Stimulated activated CD8-positive, alpha-beta memory T cell treated with anti-CD3 and anti-CD28 coated beads, Interleukin-4, amount 100 ng/mL, for 48 hours (primary cell): ENCODE data around the gene UTS2R.
A peak's percentile ranks its signal among the peaks of the same experiment; 100 is the strongest.
"Not testable (repeated sequence)": the region's sequence is repeated elsewhere in the genome, so short reads cannot be mapped to it uniquely, and the experiment has no call there.

Source experiments
- DNase-seq: peaks from one replicate; pipeline ENCODE4 v3.0.0-alpha.2; 2020

The UTS2R gene

GRCh38 chr17:82355770-82356427 lies 15.7 kb upstream of the UTS2R start:
- no peak for DNase-seq

GRCh38 chr17:82356845-82357355 lies 14.7 kb upstream of the UTS2R start:
- no peak for DNase-seq

GRCh38 chr17:82357394-82357793 lies 14.2 kb upstream of the UTS2R start:
- DNase-seq = no peak

GRCh38 chr17:82358465-82359350 lies 12.9 kb upstream of the UTS2R start, which contains the start of gene TEX19:
TEX19 (plus strand) TSS chr17:82359247; CDS start chr17:82362151, 2,904 bp downstream.
- no peak for DNase-seq

- not testable (repeated sequence) for DNase-seq
These were observed 12.0 kb upstream of the UTS2R start for GRCh38 chr17:82359451-82360074.

GRCh38 chr17:82361885-82362633 lies 9.5 kb upstream of the UTS2R start:
- DNase-seq = no peak

- DNase-seq = no peak
These were observed 5.8 kb upstream of the UTS2R start for GRCh38 chr17:82365606-82366295.

- no peak for DNase-seq
These were observed 4.8 kb upstream of the UTS2R start for GRCh38 chr17:82366749-82367148.

GRCh38 chr17:82367724-82368524 lies 3.6 kb upstream of the UTS2R start:
- DNase-seq = no peak

- DNase-seq = no peak
These were observed 2.4 kb upstream of the UTS2R start for GRCh38 chr17:82369211-82369610.

- peak; percentile 43 for DNase-seq
These were observed 863 bp upstream of the UTS2R start for GRCh38 chr17:82370471-82371332.

- no peak for DNase-seq
These were observed 895 bp downstream of the UTS2R start for GRCh38 chr17:82372249-82373071.

- DNase-seq = not testable (repeated sequence)
These were observed 1.5 kb downstream of the UTS2R start for GRCh38 chr17:82373072-82373452.

- no peak for DNase-seq
These were observed 2.4 kb downstream of the UTS2R start for GRCh38 chr17:82373731-82374625.

GRCh38 chr17:82374626-82375331 lies 3.2 kb downstream of the UTS2R start:
- DNase-seq = no peak

GRCh38 chr17:82375359-82376041 lies 3.9 kb downstream of the UTS2R start:
- DNase-seq = no peak
